ENCODE results near the gene USE1.

Gene USE1

DNA sequence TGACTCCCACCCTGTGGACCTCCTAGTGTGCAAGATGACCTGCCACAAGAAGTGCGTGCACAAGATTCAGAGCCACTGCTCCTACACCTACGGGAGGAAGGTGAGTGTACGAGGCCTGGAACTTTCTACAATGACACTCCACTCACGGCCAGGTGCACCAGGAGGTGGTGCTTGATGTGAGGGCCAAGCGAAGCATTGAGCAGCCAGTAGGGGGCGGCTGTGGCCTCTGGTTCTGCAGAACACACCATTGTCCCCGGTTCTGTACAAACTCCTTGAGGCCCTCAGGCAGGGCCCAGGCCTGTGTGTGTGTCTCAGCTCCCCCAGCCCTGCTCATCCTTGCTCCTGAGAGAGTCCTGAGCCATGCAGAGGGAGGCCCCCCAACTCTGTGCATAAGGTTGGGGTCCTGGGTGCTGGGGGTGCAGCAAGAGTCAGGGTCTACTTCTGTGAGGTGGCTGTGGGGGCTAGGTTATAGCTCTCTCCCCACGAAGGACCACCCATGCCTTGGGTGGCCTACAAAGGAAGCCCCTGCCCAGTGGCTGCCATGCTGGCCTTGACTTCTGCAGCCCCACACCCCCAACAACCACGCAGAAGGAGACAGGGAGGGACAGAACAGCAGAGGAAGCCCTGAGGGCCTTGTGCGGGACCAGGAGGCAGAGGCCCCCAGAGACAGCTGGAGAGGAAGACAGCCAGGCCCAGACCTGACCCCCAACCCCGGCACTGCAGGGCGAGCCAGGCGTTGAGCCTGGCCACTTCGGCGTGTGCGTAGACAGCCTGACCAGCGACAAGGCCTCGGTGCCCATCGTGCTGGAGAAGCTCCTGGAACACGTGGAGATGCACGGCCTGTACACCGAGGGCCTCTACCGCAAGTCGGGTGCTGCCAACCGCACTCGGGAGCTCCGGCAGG, 9.7 kb upstream of the USE1 start:
- in situ Hi-C loops (cut with MboI; ENCODE audit: low sequenced_read_pairs) = no loop called here

DNA sequence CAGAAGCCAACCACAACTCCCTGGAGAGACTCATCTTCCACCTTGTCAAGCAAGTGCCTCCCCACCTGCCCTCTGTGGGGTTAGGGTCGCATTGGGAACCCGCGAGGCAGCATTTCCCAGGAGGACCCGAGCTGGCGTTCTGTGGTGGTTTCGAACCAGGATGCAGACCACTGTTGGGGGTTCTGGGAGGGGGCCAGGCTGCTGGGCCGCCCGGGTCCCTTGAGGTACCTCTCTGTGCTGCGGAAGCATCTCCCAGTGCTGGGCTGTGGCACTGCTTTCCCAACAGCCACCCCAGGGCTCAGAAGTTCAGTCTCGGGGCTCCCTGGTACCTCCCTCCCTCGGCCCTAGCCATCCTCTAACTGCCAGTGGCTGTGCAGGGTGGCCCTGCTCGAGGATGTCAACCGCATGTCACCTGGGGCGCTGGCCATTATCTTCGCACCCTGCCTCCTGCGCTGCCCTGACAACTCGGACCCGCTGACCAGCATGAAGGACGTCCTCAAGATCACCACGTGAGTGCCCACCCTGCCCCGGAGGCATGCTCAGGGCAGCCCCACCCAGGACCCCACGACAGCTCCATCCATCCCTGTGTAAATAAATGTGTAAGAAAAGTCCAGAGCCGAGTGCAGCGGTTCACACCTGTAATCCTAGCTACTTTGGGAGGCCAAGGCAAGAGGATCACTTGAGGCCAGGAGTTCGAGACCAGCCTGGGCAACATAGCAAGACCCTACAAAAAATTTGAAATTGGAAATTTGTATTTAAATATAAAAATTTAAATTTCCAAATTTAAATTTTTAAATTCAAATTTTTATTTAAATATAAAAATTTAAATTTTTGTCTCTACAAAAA, 8.2 kb upstream of the USE1 start:
- in situ Hi-C loops (cut with MboI; ENCODE audit: low sequenced_read_pairs) = no loop called here

DNA sequence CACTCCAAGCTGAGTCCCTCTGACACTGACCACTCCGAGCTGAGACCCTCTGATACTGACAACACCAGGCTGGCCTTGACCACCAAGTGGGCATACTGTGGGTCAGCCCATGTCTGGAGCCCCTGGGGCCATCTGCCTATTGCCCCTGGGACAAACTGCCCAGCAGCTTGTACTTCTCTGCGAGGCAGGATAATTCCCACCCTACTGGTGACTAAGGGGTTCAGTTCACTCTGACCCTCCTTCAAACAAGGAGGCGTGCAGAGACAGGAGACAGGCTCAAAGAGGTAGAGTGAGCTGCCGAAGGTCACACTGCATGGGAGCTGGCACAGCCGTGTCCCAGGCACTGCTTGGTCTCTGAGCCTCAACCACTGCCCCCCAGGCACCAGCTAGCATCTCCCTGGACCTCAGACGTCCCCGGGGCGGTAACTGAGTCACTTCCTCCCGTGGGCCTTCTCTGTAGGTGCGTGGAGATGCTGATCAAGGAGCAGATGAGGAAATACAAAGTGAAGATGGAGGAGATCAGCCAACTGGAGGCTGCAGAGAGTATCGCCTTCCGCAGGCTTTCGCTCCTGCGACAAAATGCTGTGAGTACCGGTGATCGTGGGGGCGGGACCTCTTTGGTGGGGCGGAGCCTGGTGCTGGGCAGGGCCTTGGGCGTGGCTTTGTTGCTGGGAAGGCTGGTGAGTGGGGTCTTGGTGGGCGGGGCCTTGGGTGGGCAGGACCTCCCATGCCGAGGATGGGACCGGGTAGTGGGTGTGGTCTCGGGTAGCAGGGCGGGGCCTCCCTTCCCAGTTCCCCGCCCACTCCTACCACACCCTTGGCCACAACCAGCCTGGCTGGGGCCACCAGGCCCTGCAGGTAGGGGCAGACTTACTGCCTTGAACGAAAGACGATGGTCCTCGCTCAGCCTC, 5.8 kb upstream of the USE1 start:
- in situ Hi-C loops (cut with MboI; ENCODE audit: low sequenced_read_pairs) = no loop called here

- in situ Hi-C loops (cut with MboI; ENCODE audit: low sequenced_read_pairs) = no loop called here
Measured at GRCh38 chr19:17210296-17210695, 4.9 kb upstream of the USE1 start.

- in situ Hi-C loops (cut with MboI; ENCODE audit: low sequenced_read_pairs) = no loop called here
Measured at GRCh38 chr19:17211547-17212446, 3.4 kb upstream of the USE1 start.

- in situ Hi-C loops (cut with MboI; ENCODE audit: low sequenced_read_pairs) = no loop called here
Measured at GRCh38 chr19:17213334-17213733, 1.8 kb upstream of the USE1 start.

DNA sequence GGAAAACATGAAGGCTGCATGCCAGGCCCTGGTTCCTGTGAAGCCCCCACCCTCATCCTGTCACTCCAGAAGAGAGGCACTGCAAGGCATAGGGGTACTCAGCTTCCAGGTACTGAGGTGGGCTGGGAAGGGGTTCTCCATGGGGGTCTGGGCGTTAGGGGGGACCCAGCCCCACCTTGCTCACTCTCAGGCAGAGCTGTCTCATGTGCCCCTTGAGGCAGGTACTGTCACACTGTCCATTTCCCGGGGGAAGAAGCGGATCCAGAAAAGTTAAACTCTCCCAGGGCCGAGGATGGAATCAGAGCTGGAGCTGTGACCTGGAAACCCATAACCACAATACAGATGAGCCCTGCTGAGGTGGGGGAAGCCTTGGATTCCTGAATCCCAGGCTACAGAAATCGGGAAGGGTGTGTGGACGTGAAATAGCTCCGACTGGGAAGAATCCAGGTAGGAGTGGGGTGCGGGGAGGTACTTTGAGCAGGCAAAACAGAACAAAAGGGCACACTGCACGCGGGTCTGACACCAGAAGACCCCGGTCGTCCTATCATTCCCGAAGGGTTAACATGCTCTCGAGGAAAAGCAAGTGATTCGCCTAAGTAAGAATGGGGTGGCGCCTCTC, 540 bp upstream of the USE1 start:
- in situ Hi-C loops (cut with MboI; ENCODE audit: low sequenced_read_pairs) = no loop called here

DNA sequence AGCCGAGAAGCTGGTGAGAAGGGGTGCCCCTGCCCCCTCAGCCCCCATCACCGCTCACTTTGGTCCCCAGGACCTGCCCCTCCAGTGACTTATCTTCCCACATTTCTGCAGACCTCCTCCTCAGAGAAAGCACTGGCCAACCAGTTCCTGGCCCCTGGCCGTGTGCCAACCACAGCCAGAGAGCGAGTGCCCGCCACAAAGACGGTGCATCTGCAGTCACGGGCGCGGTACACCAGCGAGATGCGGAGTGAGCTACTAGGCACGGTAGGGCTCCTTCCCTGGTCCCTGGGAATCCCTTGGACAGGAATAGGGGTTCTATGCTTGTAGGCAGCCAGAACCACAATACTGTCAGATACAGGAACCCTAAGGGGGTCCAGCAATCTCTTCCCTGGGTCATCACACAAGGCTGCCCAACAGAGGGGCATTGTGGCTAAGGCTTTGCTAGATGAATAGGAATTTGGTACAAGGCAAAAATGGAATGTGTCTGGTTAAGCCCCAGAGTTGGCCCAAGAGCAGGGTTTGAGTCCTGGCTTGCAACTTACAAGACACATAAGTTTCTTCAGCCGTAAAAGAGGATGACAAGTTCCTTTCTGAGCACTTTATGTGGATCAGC, 1.0 kb downstream of the USE1 start:
- in situ Hi-C loops (cut with MboI; ENCODE audit: low sequenced_read_pairs) = no loop called here

DNA sequence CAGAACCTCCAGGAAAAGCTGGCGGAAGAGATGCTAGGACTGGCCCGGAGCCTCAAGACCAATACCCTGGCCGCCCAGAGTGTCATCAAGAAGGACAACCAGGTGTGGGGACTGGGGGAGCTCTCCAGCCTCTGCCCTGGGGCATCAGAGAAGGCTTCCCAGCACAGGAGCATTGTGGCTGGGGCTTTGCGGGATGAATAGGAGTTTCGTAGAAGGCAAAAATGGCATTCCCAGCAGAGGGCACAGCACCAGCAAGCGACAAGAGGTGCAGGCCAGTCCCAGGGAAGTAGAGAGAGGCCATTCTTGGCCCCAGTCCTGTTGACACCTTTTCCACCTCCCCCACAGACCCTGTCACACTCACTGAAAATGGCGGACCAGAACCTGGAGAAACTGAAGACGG, 4.1 kb downstream of the USE1 start:
- in situ Hi-C loops (cut with MboI; ENCODE audit: low sequenced_read_pairs) = no loop called here

GRCh38 chr19:17220207-17220758, 5.1 kb downstream of the USE1 start:
- in situ Hi-C loops (cut with MboI; ENCODE audit: low sequenced_read_pairs) = no loop called here

DNA sequence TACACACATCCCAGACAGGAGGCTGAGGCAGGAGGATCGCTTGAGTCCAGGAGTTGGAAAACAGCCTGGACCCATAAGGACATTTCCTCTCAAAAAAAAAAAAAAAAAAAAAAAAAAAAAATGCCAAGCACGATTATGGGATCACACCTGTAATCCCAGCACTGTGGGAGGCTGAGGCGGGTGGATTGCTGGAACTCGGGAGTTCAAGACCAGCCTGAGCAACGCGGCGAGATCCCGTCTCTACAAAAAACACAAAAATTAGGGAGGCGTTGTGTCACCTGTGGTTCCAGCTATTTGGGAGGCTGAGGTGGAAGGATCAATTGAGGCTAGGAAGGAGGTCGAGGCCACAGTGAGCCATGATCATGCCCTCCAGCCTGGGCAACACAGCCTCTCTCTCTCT, 9.9 kb downstream of the USE1 start:
- in situ Hi-C loops (cut with MboI; ENCODE audit: low sequenced_read_pairs) = no loop called here

DNA sequence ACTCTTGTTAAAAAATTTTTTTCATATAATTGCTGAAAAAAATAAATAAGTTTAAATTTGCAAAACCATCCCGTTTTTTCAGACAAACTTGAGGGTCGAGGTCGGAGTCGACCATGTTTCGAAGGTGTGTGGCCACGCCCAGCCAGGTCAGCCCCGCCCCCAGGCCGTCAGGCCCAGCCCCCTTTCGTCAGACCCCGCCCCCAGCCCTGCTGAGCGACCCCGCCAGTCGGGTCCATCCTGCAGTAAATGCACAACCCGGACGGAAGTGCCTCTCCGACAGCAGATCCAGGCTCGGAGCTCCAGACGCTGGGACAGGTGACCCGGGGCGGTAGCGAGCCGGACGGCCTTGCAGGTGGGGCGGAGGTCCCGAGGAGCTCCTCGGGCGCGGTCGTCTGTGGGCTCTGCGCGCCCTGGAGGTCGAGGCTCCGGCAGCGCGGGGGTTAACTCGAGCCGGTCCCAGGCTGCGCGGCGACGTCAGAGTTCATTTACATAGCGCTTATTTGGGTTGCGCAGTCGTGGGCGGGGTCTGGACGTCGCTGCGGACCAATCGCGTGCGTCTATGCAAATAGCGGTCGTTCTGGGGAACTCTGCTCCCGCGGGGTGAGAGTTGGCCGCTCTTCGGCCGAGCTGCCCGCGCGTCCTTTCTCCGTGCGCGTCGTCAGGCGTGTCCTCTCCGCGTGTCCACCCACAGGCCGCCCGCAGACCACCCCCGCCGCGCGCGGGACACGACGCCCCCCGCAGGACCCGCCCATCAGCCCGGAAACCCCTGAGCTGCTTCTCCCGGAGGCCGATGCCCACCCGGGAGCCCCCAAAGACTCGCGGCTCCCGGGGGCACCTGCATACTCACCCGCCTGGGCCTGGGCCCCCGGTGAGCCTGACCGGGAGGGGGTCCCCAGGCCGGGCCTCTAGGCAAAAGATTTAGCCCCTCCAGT, 11.1 kb downstream of the USE1 start, which contains the start of gene OCEL1:
OCEL1 (plus strand) TSS at position 225 of the 932 bp plus-strand sequence; CDS start at position 247, 22 bp downstream.
- in situ Hi-C loops (cut with MboI; ENCODE audit: low sequenced_read_pairs) = no loop called here

- in situ Hi-C loops (cut with MboI; ENCODE audit: low sequenced_read_pairs) = no loop called here
Measured at GRCh38 chr19:17227798-17228367, 12.7 kb downstream of the USE1 start.

DNA sequence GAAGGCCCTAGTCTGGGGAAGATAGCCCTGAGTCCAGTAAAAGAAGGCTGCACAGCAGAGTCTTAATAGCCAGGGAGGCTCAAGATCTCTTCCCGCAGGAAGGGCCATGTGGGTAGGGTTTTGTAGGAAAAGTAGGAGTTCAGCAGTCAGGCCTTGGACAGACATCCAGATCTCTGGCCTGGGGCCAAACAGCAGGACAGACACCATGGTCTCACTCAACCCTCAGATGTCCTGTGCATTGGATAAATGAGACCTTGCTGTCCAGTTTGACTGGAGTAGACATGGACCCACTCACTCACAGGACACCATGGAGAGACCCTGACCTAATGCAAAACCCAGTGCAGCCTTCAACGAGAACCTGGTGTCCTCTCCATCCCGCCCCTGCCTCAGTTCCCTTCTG, 14.7 kb downstream of the USE1 start:
- in situ Hi-C loops (cut with MboI; ENCODE audit: low sequenced_read_pairs) = no loop called here

- in situ Hi-C loops (cut with MboI; ENCODE audit: low sequenced_read_pairs) = no loop called here
Measured at GRCh38 chr19:17232258-17232657, 17.1 kb downstream of the USE1 start.

DNA sequence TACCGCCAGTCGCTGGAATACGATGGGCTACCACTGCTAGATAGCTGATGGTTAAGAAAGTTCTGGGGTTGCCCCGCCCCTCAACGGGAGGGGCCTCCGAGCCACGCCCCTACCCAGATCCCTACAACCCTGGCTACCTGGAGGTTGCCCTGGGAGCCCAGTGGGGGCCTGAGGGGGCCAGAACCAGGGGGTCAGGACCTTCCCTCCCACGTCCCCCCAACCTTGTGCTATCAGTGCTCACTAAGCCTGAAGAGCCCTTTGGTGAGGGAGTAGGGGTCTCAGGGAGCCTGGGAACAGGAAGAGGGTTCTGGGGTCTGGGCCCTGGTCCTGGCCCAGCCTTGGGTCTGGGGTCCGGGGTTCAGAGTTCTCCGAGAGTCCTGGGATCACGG, 19.7 kb downstream of the USE1 start:
- in situ Hi-C loops (cut with MboI; ENCODE audit: low sequenced_read_pairs) = no loop called here

- in situ Hi-C loops (cut with MboI; ENCODE audit: low sequenced_read_pairs) = no loop called here
Measured at GRCh38 chr19:17235300-17235970, 20.3 kb downstream of the USE1 start.
